Measurements from ENCODE around the gene WASF2. TPM values are rescaled to one million over a fixed set of nuclear protein-coding genes. Genes with fewer than 3 reads are reported as not detected.

WASF2 gene
- total RNA-seq, 2 donors from 2014 or later = 28.0 to 36.1 TPM

GRCh38 chr1:27489501-27489972 lies 430 bp downstream of the WASF2 start:
- no peaks in the 10 kb centered on the region for H3K9me3 ChIP-seq
- WGBS, 2 donors = 0% methylated on average over 2 to 26 of the region's 26 CpGs
- H3K27ac ChIP-seq = peak overlapping the region; percentile 96 to 99 (median 98)
- no peaks in the 10 kb centered on the region for H3K27me3 ChIP-seq
- ATAC-seq = peak; percentile 6
- H3K36me3 ChIP-seq (replicated peaks in 1 of 2; ENCODE audit: insufficient read depth in 1 of 2, low read depth in 2 of 2) = no peaks in the 10 kb centered on the region
- DNase-seq = peak; percentile 27 to 39 (median 32)
- H3K4me3 ChIP-seq = peak overlapping the region; percentile 89 to 91
- TF ChIP-seq POLR2A (IDR thresholded peaks at IDR 0.05) = no peak
- no peak for TF ChIP-seq CTCF (IDR thresholded peaks at IDR 0.05)
- intact Hi-C loops (cut with DNase I) = no loop called here
- peaks cover 27% of the 10 kb centered on the region for H3K4me1 ChIP-seq

- H3K27ac ChIP-seq = peak overlapping the region in 3 of 4 donors; percentile 96 to 99 (median 98)
- H3K27me3 ChIP-seq = no peaks in the 10 kb centered on the region
- intact Hi-C loops (cut with DNase I) = no loop called here
- DNase-seq = no peak
- no peak for ATAC-seq
- H3K9me3 ChIP-seq = no peaks in the 10 kb centered on the region
- WGBS, 2 donors = 14 to 15% methylated on average over 6 of the region's 6 CpGs
- no peaks in the 10 kb centered on the region for H3K36me3 ChIP-seq (replicated peaks in 1 of 2; ENCODE audit: insufficient read depth in 1 of 2, low read depth in 2 of 2)
- peak overlapping the region in 1 of 2 donors; percentile 89 for H3K4me3 ChIP-seq
- no peak for TF ChIP-seq CTCF (IDR thresholded peaks at IDR 0.05)
- H3K4me1 ChIP-seq = peaks cover 36% of the 10 kb centered on the region
Measured at GRCh38 chr1:27487966-27488884, 1.7 kb downstream of the WASF2 start.

GRCh38 chr1:27485363-27485762 lies 4.6 kb downstream of the WASF2 start:
- Histone ChIP-seq H3K9me3 (no peaks in the 10 kb centered on the region), H3K27ac (no peak overlapping the region), H3K27me3 (no peaks in the 10 kb centered on the region), H3K36me3 (replicated peaks in 1 of 2; ENCODE audit: insufficient read depth in 1 of 2, low read depth in 2 of 2) (no peaks in the 10 kb centered on the region), H3K4me1 (peaks cover 31% of the 10 kb centered on the region), H3K4me3 (no peak overlapping the region)
- no peak for TF ChIP-seq POLR2A (IDR thresholded peaks at IDR 0.05)
- no peak for TF ChIP-seq CTCF (IDR thresholded peaks at IDR 0.05)
- intact Hi-C loops (cut with DNase I) = no loop called here
- no peak for DNase-seq
- ATAC-seq = no peak
- 95 to 100% methylated on average over 1 of the region's 1 CpG for WGBS, 2 donors

GRCh38 chr1:27483659-27484058 lies 6.3 kb downstream of the WASF2 start:
- peaks cover 30% of the 10 kb centered on the region for H3K4me1 ChIP-seq
- TF ChIP-seq POLR2A (IDR thresholded peaks at IDR 0.05) (no peak), CTCF (IDR thresholded peaks at IDR 0.05) (no peak)
- no peaks in the 10 kb centered on the region for H3K27me3 ChIP-seq
- H3K4me3 ChIP-seq = no peak overlapping the region
- no peak overlapping the region for H3K27ac ChIP-seq
- ATAC-seq = no peak
- H3K36me3 ChIP-seq (replicated peaks in 1 of 2; ENCODE audit: insufficient read depth in 1 of 2, low read depth in 2 of 2) = no peaks in the 10 kb centered on the region
- no peaks in the 10 kb centered on the region for H3K9me3 ChIP-seq
- intact Hi-C loops (cut with DNase I) = no loop called here
- no peak for DNase-seq
- WGBS, 2 donors = 89 to 97% methylated on average over 2 of the region's 2 CpGs

All from body of pancreas (tissue), 4 donors.